EH (cell line): ENCODE results near the gene RNF217.

Experiments
- DNase-seq: peaks from one replicate; pipeline ENCODE4 v3.0.0-alpha.2; 2015; ENCODE audit warnings: low read depth

The RNF217 gene

GRCh38 chr6:124989136-124989983 is 27.1 kb downstream of the RNF217 start:
- DNase-seq = no peak

DNA sequence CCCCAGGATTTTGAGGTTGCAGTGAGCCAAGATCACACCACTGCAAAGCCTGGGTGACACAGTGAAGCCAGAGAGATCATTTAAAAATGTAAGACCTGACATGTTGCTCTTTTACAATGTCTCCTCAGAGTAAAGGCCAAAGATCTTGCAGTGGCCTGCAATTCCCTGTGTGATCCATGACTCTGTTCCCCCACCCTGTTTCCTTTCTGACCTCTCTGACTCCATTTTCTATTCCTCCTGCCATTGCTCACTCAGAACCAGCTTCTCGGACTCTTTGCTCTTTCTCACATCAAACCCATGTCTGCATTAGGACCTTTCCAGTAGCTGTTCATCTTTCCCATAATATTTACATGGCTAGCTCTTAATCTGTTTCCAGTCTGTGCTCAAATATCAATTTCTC is 28.8 kb downstream of the RNF217 start:
- no peak for DNase-seq

GRCh38 chr6:124991764-124992295 is 29.6 kb downstream of the RNF217 start:
- DNase-seq = no peak

GRCh38 chr6:124993327-124993726 is 31.1 kb downstream of the RNF217 start:
- DNase-seq = no peak

DNA sequence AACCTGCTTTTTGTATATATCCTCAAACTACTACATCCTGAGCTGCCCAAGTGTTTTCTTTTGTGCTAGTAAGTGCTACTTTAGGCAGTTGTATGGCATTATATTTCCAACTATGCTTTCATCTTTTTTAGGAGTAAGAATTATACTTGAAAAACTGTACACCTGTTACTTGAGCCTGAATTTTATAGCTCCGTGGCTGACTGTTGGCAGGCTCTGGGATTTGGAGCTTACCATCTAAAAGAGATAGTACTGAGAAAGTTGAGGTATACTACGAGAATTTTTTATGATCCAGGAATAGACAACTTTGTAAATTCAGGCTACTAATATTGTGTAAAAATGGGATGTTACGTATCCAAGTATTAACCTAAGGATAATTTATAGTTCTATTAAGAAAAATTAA is 32.4 kb downstream of the RNF217 start:
- no peak for DNase-seq

DNA sequence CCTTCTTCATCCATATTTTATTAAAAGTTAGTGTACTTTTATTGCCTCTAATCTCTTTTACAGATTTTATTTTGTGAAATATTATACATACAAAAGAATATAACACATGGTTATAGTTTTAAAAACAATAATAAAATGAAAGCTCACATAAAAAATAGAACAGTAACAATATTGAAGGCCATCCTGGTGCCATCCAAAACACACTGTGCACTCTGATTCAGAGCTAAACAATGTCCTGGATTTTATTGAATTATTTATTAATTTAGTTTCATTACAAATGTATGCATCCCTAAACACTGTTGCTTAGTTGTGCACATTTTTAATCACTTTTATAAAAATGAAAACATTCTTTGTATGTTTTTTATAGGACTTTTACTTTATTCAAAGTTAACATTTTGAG is 32.9 kb downstream of the RNF217 start:
- peak; percentile 58 for DNase-seq

- DNase-seq = peak; percentile 30
These were observed 33.5 kb downstream of the RNF217 start for GRCh38 chr6:124995645-124996325.

DNA sequence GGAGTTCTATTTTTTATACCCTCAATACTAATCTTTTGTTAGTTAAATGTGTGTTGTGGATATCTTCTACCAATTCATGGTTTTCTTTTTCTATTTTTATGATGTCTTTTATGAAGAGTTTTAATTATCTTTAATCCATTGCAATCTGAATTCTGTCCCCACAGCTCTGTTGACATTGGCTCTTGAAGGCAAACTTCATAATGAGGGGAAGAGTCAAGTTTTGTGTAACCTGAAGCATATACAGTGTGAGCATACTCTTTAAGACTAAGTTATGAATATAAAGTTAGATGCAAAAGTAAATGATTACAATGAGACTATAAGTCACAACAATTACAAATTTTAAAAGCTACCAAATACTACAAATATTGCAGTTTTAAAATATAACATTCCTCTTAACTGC is 34.2 kb downstream of the RNF217 start:
- DNase-seq = no peak

- DNase-seq = no peak
These were observed 35.1 kb downstream of the RNF217 start for GRCh38 chr6:124997196-124997875.

DNA sequence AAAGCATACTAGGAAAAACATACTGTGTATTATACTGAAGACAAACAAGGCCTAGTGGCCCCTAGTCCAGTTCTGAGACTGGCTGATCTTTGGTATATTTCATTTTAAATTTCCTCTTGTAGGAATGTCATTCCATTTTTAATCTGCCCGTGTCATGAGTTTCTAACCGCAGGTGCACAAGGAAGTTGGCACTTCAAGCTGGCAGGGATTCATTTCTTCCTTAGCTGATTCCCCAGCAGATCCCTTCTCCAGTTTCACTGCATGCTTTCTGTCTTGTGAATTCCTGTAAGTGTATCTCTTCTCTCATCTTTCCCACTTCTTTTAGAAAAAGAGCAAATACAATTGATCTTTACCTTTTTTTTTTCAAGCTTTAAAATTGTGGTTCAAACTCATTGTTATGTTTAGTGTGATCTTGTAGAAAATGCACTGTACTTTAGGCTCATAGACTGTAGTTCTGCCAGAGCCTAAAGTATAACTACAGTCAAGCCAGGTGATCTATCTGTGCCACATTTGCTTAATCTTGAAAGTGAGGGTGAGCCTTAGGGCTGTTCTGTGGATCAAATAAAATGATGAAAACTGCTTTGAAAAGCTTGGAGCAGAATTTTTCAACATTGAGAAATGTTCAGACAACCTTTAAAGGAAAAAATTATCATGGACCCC is 37.0 kb downstream of the RNF217 start:
- no peak for DNase-seq

DNA sequence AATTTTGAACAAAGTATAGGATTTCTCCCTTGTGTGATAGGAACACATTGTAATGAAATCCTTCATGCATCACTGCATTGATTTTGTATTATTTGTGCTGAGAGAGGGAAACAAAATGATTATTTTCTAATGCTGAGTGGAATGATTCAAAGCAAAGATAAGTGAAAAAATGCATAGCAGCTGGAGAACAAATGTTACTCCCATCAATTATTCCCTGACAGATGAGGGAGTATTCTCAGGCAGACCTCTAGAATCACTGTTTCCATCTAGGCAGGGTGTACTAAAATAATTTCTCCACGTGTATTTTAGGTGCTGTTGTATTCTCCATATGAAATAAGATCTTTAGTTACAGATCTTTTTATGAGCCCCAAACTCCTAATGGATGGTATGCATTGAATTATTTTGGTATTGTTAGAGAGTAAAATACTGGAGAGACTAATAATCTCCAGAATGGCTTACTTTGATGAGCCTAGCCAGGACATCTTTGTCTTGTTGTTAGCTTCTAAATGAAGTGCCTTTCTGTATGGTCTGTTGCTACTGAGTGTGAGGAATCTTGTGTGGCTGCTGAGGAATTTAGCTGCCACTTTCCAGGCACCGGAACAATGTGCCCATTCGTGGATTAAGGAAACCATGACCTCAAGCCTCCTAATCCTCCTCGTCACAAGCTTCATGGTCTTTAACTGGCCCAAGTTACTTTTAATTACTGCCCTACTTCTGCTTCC is 39.6 kb downstream of the RNF217 start:
- DNase-seq = peak; percentile 71

DNA sequence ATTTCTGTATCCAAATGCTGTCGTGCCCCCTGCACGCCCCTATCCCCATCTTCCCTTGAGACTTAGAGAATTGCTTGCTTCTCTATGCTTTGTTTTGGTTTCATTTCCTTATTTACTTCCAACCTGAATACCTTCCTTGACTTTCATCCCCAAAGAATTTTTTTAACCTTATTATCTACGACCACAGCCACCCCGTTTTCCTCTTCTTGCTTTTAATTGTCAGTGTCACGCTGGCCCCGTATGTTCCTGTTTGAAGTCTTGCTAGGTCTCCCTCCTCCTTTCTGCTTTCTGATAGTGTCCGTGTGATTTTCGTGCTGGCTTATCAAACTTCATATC is 40.1 kb downstream of the RNF217 start:
- no peak for DNase-seq

DNA sequence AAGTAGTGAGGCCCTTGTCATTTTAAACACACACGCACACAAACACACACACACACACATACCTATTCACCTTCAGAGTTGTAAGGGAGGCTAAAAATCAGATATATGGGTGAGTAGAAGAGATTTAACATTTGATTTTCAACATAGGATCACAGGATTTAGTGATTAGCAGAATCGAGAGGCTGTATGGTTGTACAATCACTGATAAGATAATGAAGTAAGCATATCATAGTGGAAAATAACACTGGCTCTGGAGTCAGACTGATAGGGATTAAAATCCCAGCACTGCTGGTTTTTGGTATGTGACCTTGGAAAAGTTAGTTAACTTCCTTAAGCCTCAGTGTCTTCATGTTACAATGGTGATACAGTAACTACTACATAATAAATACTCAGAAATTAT is 40.8 kb downstream of the RNF217 start:
- no peak for DNase-seq

DNA sequence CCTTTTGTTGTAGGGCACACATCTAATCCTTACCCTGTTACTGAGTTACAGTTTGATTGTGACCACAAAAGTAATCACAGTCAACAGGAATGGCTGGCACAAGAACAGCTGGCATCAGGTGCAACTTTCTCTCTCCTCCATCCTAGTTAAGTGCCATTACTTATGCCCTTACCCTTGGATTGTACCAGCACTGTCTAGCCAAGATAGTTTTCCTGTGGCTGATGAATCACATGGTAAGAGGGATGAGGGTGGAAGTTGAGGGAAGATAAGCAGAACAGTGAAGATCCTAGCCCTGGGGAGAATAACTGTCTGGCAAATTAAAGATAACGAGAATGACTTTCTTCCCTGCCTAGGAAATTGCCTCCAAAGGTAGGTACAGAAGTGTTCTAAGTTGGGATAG is 42.0 kb downstream of the RNF217 start:
- DNase-seq = peak; percentile 32

GRCh38 chr6:125004797-125005595 is 42.8 kb downstream of the RNF217 start:
- DNase-seq = no peak

DNA sequence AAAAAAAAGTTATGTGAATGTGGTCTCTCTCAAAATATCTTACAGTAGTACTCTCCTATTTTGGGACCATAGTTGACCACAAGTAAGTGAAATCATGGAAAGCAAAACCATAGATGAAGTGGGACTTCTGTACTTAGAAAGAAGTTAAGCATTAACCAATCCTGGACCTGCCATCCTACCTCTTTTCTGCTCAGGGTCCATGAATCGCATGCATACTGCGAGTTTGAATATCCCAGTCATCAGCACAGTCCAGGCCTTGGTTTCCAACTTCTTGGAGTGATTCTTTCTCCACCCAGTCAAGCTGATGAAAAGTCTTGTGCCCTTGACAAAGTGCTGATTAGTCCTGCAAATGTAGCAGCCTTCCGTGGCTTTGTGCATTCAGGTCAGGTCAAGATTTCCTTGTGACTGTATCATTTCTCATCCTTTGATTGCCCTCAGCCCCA is 46.0 kb downstream of the RNF217 start:
- DNase-seq = peak; percentile 71

DNA sequence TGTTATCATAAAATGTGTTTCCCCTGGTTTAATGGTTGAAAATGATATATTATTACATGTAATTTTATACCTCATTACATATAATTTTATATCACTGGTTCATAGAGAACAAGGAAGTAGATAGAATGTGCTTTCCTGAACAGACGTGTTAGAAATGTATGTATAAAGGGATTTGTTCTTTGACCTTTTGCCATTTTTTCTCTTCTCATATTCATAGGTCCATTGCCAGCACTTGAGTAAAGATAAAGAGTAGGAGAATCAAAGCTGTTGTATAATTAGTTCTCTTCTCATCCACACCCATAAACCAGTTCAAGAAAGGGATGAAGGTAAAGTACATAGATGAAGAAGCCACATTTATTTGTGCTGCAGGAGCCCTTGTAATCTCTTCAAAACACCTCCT is 46.7 kb downstream of the RNF217 start:
- DNase-seq = no peak

DNA sequence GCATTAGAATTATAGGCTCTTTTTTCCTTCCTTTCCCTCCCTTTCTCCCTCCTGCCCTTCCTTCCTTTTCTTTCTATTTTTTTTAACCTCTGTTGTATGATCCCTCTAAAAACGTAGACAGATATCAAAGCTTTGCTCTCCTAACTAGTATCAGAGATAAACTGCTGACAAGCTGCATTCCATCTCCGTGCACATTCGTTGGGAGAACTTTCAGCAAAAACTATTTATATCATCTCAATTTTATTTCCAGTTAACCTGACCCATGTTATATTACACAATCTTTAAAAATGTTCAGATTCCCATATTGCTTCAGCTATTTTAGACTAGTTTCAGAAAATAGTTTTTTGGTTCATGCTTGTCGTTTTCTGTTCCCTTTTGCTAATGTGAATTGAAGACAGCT is 47.3 kb downstream of the RNF217 start:
- DNase-seq = peak; percentile 75

GRCh38 chr6:125013938-125014660 is 51.9 kb downstream of the RNF217 start:
- DNase-seq = peak; percentile 90

DNA sequence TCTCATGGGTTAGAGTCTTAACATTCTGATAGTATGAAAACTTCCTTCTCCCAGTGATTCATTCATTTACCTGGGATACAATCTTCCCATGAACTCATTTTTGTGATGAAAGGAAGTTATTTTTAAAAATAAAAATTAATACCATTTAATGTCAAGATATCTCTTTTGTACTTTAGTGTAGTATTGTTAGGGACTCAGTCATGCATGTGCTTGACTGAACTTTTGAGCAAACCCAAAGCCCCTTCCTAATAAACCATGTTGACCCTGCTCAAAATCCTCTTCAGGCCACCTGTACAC is 52.4 kb downstream of the RNF217 start:
- DNase-seq = no peak
